ENCODE measurements around the gene MMAA.
"Not testable (repeated sequence)": the region's sequence is repeated elsewhere in the genome, so short reads cannot be mapped to it uniquely, and the experiment has no call there.

The MMAA gene

DNA sequence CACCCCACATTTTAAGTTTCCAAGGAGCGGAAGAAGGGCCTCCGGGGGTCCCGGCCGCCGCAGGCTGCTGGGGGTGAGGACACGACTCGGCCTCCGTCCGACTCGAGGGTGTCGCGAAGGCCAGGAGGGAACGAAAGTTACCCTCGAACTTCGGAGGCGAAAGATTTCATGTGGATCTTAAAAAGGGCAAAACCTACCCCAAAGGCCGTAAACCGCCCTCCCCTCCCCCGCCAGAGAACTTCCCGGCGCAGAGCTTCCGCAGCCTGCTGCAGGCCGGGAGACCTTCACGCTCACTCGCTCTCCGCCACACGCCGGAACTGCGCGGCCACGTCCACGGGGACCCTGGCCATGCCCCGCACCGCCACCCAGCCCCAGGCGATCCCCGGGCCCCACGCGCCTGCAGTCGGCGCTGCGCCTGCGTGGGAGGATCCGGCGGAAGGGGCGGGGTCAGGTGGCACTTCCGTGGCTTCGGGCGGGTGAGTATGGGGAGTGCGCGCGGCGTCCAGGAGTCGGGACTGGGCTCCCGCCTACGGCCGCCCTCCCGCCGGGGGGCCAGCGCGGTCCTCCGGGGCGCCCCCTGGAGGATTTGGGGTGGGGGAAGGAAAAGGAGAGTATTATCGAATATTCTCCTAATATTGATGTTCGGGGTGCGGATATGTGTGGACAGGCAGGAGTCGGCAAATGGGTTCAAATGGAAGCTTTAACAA lies at the start of gene MMAA:
Gene MMAA (plus strand): TSS at position 454 of the 707 bp plus-strand sequence. CDS start 19,755 bp downstream, outside the sequence.
- FAIRE-seq = no peak
- TF ChIP-seq, protein P1, sequence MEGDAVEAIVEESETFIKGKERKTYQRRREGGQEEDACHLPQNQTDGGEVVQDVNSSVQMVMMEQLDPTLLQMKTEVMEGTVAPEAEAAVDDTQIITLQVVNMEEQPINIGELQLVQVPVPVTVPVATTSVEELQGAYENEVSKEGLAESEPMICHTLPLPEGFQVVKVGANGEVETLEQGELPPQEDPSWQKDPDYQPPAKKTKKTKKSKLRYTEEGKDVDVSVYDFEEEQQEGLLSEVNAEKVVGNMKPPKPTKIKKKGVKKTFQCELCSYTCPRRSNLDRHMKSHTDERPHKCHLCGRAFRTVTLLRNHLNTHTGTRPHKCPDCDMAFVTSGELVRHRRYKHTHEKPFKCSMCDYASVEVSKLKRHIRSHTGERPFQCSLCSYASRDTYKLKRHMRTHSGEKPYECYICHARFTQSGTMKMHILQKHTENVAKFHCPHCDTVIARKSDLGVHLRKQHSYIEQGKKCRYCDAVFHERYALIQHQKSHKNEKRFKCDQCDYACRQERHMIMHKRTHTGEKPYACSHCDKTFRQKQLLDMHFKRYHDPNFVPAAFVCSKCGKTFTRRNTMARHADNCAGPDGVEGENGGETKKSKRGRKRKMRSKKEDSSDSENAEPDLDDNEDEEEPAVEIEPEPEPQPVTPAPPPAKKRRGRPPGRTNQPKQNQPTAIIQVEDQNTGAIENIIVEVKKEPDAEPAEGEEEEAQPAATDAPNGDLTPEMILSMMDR (IDR thresholded peaks at IDR 0.05; ENCODE audit: insufficient read depth, missing control alignments) = peak; percentile 49
- peak; percentile 88 for DNase-seq (ENCODE audit: insufficient read length, low spot score)

DNA sequence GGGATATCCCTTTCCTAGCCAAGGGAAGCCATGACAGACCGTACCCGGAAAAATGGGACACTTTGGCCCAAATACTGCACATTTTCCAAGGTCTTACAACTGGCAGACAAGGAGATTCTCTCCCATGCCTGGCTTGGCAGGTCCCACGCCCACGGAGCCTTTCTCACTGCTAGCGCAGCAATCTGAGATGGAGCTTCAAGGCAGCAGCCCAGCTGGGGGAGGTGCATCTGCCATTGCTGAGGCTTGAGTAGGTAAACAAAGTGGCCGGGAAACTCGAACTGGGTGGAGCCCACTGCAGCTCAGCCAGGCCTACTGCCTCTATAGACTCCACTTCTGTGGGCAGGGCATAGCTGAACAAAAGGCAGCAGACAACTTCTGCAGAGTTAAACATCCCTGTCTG lies 44.6 kb upstream of the MMAA start:
- FAIRE-seq; DNase-seq (ENCODE audit: insufficient read length, low spot score): not testable (repeated sequence)

DNA sequence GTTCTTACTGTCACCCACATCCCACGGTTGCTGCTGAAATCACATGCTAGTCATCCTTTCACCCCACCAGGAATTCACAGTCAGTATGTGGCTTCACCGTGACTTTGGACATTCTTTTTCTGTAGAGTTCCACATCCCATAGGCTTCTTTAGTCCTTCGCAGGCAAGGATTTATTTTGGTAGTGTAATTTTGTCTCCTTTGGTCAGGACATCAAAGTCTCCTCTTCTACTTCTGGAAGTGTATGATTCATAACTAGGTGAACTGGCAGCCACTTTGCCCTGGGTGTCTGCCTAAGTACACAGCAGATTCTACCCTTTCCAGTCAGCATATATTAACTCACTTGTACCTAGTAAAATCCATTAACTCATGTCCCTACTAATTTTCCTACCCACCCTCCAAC lies 38.3 kb upstream of the MMAA start:
- FAIRE-seq (no peak), DNase-seq (ENCODE audit: insufficient read length, low spot score) (no peak)
- TF ChIP-seq, protein P1 (IDR thresholded peaks at IDR 0.05; ENCODE audit: insufficient read depth, missing control alignments) = no peak

DNA sequence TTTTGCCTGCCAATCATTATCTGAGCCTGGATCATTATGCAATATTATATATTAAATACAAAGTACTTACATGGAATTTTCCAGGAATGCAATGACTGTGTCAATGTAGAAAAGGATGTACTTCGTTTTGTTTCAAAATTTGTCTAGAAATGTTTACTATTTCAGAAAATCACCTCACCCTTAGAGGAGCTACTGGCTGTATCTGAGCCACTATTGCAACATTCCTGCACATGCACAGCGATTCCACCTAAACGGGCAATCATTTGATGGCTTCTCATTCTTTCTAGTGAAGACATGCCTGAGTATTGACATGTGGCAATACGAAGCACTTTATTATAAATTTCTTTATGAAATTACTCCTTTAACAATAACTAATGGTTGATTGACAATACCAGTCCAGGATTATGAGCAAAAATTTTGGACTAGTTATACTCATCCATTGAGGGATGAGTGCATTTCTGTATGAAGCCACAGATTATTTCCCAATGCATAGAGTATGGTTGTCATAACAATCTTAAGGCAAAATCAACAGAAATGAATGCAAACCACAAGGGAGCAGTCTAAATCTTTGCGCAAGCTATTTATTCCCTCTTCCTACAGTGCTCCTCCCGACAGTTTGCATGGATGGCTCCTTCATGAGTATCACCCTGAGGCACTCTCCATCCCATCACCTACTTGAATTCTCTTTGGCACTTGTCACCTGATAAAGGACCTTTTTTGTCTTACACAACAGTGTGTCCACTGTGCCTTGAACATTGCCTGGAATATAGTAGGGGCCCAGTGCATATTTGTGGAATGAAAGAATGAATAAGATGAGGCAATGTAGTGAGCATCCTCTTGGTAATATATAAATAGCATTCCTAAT lies 35.8 kb upstream of the MMAA start:
- DNase-seq (ENCODE audit: insufficient read length, low spot score) = no peak
- FAIRE-seq = no peak
- TF ChIP-seq, protein P1 (IDR thresholded peaks at IDR 0.05; ENCODE audit: insufficient read depth, missing control alignments) = no peak

DNA sequence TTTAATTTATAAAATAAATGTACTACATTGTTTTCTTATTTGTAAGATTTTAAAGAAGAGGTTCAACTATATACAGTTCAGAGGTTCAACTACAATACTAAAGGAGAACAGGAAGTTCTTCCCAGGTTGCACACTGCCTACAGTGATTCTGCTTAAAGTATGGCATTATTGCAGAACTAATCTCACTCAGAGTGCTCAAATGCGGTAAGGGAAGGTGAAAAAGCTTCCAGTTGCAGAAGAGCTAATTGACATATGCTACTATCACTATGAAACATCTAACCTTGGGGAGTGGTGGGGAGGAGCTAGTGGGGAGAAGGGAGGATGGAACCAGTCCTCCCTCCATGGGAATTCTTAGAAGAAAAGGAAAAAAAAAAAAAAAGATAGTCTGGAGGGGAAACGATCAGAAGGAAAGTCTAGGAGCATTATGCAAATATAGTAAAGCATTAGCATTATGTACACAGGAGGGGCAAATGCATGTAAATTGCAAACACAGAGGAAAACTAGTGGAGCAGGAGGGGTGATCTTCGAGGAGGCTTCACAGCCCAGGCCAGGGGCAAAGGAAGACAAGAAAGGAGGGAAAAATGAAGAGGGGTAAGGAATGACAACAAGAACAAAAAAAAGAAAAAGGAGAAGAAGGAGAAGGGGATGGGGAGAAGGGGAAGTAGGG lies 32.0 kb upstream of the MMAA start:
- DNase-seq (ENCODE audit: insufficient read length, low spot score) = no peak
- TF ChIP-seq, protein P1 (IDR thresholded peaks at IDR 0.05; ENCODE audit: insufficient read depth, missing control alignments) = no peak
- FAIRE-seq = no peak

DNA sequence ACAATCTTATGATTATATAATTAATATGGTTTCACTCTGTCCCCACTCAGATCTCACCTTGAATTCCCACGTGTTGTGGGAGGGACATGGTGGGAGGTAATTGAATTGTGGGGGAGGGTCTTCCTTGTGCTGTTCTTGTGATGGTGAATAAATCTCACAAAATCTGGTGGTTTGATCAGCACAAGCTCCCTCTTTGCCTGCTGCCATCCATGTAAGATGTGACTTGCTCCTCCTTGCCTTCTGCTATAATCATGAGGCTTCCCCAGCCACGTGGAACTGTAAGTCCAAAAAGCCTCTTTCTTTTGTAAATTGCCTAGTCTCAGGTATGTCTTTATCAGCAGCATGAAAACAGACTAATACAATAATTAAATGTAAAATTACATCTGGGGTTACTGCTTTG lies 29.8 kb upstream of the MMAA start:
- not testable (repeated sequence) for FAIRE-seq; DNase-seq (ENCODE audit: insufficient read length, low spot score)

DNA sequence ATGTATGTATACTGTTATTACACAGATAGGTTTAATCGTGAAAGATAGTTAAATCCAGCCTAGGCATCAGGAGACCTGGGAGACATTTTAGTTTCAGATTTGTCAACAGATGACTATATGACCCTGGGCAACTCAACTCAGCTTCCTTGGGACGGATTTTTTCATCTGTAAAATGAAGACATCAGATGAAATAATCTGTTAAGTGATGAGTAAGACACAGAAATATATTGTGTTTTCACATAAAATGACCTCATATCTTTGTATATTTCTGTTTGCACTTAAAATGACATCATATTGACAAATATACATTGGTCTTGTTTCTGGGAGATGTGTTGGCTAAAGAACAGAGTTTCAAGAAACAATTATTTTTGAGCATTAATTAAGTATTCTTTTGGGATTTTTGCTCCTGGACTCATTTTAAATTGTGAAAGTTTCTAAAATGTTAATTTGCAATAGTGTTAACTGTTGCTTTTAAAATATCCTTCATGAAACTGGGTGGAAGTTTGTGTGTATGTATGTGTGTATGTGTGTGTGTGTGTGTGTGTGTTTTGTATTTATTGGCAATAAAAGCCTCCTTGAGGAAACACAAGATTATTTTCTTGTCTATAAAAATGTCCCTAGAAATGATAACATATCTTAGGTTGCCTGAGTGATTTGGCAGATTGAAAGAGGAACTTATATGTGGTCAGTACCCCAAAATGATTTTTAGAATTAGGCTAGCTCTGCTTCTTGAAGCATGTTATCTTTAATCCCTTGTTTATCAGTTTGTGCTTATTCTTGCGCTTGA lies 29.1 kb upstream of the MMAA start:
- FAIRE-seq = no peak
- DNase-seq (ENCODE audit: insufficient read length, low spot score) = no peak
- TF ChIP-seq, protein P1 (IDR thresholded peaks at IDR 0.05; ENCODE audit: insufficient read depth, missing control alignments) = no peak
